GM18909 (cell line): ENCODE measurements around the gene BSDC1.
"Not testable (repeated sequence)": the region's sequence is repeated elsewhere in the genome, so short reads cannot be mapped to it uniquely, and the experiment has no call there.

Experiments
- ATAC-seq: cut with Tn5 transposase; IDR thresholded peaks from one replicate; pipeline ENCODE4 v1.9.1; 2021; ENCODE audit warnings: mild to moderate bottlenecking; ENCODE audit not compliant: unreplicated experiment, poor library complexity

Gene BSDC1, protein sequence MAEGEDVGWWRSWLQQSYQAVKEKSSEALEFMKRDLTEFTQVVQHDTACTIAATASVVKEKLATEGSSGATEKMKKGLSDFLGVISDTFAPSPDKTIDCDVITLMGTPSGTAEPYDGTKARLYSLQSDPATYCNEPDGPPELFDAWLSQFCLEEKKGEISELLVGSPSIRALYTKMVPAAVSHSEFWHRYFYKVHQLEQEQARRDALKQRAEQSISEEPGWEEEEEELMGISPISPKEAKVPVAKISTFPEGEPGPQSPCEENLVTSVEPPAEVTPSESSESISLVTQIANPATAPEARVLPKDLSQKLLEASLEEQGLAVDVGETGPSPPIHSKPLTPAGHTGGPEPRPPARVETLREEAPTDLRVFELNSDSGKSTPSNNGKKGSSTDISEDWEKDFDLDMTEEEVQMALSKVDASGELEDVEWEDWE

DNA sequence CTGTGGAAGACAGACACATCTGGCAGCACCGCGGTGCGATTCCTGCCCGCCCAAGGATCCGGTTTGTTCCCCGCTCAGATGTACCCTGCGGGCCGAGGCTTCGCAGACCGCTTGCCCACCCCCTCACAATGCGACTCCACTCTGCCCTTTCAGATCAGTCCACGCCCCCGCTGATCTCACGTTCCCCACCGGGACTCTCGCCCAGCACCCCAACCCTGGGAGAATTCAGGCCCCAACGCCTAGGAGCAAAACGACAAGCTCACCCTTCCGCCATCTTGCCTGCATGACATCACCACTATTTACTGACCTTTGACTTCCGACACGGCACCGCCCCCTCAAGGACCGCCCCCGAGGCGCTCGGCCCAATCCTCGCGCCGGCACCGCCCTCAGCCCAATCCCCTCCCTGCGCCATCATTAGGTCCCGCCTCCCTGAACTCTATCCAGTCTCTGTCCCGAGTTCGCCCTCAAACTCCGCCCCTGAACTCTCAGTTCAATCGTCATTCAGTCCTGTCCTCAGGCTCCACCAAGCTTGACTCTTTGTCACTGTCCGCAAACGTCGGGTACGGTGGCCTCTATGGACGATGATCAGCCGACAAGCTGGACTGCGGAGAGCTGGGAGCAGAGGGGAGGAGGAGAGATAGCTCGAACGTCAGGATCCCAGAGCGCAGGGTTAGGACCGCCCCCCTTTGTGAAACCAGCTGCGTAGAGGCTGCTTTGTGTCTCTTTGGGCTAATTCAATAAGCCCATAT, at the start of gene BSDC1:
Gene BSDC1, minus strand, starts transcription at position 301 of the 749 bp plus-strand sequence. Its CDS starts 27 bp downstream, at position 274.
- ATAC-seq: peak; percentile 97

GRCh38 chr1:32441467-32441866, 47.2 kb upstream of the BSDC1 start:
- ATAC-seq: not testable (repeated sequence)

DNA sequence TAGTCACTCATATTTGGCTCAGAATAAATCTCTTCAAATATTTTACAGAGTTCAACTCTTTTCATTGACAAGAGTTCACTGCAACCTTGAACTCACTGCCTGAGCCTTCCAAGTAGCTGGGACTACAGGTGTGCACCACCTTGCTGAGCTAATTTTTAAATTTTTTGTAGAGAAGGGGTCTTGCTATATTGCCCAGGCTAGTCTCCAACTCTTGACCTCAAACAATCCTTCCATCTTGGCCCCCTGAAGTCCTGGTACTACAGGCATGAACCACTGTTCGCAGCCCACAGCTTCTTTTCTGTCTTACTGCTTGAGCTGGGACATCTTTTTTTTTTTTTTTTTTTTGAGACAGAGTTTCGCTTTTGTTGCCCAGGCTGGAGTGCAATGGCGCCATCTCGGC, 44.5 kb upstream of the BSDC1 start:
- ATAC-seq: not testable (repeated sequence)

DNA sequence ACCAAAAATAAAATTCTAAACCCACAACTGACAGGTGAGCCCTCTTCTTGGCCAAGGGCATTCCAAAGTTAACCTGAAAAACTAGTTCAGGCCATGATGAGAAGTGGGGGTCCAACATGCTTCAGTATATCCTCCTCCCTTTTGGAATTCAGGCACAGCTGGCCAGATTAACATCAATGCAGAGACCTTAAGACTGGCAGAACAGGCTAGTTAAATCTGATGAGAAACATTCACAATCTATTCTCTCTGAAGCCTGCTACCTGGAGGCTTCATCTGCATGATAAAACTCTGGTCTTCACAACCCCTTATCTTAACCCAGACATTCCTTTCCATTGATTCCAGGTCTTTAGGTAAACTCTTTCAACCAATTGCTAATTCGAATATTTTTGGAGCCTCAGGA, 43.9 kb upstream of the BSDC1 start:
- no peak for ATAC-seq

GRCh38 chr1:32431736-32432400, 37.6 kb upstream of the BSDC1 start:
- no peak for ATAC-seq

DNA sequence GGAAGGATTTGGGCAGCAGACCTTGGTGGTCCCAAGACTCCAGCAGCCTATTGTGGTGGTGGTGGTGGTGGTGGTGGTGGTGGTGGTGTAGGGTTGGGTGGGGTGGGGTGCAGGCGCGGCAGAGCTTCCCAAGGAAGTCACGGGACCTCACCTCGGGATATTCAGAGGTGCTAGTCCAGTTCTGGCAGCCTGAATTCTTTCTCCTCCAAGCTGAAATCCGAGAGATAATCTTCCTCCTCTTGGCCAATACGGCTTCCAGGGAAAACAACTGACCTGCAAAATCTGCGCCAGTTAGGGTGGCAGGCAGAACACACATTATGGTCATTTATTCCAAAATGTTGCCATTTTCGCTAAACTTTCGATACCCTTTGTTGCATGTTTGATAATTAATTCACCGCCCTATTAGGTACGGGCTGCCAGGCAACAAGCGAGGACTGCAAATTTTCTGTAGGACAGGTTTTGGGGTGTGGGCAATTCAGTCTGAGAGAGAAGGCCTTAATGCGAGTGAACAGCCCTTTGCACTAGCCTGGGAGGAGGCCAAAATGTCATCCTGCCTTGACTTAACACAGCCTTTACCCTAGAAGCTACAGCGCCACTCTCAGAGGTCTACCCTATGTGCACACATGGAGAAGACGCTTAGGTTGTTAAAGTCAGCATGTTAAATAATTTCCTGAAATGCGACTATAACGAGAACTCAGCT, 33.2 kb upstream of the BSDC1 start:
- ATAC-seq: no peak

- no peak for ATAC-seq
These were observed 32.4 kb upstream of the BSDC1 start for GRCh38 chr1:32426489-32427255.

DNA sequence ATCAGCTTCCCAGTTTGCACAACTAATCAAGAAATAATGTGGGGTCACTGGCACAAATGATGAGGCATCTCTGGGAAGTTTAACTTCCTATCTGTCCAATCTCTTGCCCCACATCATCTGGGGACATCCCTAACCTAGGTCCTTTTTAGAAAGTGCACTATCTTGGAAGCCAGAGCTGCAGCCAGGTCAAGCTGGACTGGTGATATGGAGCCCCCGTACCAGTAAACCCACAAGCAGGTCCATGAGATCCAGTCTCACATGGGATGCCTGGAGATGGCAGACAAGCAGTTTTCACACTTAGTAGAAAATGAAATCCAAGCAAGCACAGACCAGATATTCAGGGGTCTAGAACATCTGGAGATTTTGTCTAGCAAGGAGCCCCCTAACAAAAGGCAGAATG, 27.5 kb upstream of the BSDC1 start:
- no peak for ATAC-seq

GRCh38 chr1:32414186-32414886, 20.1 kb upstream of the BSDC1 start:
- ATAC-seq: no peak

GRCh38 chr1:32413507-32414185, 19.4 kb upstream of the BSDC1 start:
- no peak for ATAC-seq

DNA sequence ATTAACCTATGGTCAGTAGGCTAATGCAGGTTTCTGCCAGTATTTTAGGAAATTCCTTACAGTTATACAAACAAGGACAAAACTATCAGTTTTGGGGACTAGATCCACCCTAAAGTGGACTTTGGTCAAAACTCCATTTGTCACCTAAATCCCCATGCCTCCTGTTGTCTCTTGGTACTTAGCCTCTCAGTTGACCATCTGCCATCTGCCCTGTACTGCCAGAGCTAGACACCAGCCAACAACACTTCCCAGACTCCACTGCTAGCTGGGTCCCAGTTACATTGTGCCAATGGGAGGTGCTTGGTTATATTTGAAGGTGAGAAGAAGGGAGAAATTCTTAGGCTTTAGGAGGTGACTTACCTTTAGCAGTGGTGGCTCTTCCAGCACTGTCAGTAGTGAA, 17.0 kb upstream of the BSDC1 start:
- no peak for ATAC-seq

- no peak for ATAC-seq
These were observed 12.4 kb upstream of the BSDC1 start for GRCh38 chr1:32406629-32407111.

GRCh38 chr1:32405672-32406467, 11.6 kb upstream of the BSDC1 start:
- no peak for ATAC-seq

DNA sequence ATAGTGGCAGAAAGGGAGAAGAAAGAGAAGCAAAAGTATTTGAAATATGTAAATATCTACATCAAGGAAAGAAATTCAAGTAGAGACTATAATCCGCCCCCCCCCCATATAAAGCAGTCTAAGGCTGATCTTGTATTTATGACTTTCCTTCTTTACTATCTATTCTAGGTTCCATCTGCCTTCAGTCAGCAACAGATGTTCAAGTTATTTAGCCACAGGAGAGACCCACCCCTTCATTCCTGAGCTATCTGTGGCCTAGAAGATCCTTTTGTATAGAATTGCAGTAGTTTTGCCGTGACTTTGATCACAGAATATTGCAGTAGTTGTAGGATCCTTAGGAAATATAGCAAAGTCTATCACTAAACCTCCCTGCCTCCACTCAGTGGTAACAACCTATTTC, 10.7 kb upstream of the BSDC1 start:
- ATAC-seq: no peak

DNA sequence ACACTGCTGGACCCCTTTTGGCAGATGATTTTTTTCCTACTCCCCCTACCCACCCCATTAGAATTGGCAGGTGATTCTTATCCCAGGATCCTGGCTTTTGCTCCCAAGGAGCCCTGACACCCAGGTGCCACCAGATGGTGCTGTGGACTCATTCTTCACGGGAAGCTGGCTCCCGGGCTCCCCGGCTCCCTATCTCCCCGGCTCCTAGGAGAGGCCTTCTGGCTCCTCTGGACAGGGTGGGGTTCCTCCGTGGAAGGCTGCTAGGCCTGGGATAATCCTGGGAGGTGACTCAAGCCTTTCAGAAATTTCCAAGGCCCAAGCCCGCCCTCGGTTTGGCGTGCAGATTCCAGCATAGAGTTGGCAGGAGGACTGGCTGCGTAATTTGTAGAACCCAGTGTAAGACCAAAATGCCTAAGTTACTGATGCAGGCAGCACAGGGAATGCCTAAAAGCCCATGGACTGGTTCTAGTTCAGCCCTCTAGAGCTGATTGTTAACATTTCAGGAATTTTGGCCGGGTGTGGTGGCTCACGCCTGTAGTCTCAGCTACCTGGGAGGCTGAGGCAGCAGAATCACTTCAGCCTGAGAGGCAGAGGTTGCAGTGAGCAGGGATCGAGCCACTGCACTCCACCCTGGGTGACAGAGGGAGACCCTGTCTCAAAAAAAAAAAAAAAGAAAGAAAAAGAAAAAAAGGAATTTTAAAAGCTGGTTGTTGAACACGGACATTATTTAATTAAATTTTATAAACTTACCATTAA, 6.8 kb upstream of the BSDC1 start:
- no peak for ATAC-seq

DNA sequence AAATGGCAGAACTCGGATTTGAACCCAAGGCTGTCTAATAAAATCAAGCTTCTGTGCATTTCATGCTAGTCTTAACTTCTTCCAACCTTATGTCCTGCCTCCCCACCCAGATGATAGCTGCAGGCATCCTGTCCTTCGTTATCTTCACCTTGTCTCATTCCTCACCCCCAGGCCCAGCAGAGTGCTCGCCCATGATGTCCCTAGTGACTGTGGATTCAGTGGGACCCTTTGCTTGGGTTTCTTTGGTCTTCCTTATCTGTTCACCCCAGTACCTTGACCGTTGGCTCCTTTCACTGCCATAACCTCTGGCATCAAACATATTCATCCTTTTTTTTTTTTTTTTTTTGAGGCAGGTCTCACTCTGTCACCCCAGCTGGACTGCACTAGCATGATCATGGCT, 5.6 kb upstream of the BSDC1 start:
- ATAC-seq: no peak

DNA sequence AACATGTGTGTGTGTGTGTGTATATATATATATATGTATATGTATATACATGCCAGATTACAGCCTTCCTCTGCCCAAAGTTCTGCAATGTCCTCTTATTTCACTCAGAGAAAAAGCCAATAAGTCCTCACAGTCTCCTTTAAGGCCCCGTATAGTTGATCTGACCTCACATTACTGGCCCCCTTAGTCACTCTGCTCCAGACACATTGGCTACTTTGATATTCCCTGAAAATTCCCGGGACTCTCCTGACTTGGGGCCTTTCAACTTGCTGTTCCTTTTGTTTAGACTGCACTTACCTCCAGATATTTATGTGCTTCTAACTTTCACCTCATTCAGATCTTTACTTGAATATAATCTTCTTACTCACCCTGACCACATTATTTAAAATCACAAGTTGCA, 4.2 kb upstream of the BSDC1 start:
- no peak for ATAC-seq
